HuH-7.5 (cell line): ENCODE results near the gene ELN.
"Not testable (repeated sequence)": the region's sequence is repeated elsewhere in the genome, so short reads cannot be mapped to it uniquely, and the experiment has no call there.

Source experiments
- DNase-seq: peaks from one replicate; pipeline ENCODE4 v3.0.0; 2011; ENCODE audit warnings: low spot score

ELN gene

DNA sequence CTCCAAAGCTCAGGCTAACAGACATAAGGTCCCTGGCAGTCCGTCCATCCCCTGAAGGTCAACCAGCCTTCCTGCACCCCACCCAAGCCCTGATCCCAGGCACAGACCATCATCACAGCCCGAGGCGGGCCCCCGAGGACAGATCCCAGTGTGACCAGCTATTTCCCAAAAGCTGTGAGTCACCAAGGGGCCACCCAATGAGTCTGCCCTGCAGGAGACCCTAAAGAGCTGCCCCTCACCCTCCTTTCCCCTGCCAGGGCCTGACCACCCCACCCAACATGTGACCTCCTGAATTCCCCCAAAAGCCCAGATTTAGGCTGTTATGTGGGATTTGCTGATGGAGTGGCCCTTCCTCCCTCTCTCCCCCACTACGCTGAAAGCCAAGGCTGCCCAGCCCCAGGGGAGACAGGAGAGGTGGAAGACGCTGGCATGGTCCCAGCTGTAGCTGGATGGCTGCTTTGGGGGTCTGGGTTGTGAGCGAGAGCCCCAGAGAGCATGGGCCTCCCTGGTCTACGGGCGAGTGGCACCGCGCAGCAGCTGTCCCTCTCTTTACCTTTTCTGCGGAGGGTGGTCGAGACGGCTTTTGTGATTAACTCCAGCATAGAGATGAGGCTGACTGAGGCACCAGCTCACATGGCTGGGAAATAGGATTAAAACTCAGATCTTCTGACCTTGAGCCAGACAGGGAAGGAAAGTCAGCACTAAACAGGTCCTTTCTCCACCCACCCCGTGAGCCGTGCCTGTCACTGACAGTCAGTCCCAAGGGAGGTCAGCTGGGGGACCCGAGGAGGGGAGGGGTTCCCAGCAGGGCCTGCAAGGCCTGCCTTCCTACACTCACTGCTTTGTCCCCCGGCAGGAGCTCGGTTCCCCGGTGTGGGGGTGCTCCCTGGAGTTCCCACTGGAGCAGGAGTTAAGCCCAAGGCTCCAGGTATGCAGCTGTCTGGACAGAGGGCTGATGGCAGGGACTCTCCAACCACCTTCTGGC, 16.7 kb downstream of the ELN start:
- no peak for DNase-seq

DNA sequence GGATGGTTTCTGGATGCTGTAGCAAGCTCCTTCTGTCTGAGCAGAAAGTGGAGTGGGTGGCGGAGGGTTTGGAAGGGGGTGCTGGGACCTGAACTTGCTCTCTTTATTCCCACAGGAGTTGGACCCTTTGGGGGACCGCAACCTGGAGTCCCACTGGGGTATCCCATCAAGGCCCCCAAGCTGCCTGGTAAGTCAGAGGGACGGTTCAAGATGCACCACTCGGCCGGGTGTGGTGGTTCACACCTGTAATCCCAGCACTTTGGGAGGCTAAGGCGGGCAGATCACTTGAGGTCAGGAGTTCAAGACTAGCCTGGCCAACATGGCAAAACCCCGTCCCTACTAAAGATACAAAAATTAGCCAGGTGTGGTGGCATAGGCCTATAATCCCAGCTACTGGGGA, 18.6 kb downstream of the ELN start:
- DNase-seq = not testable (repeated sequence)

- DNase-seq = no peak
These were observed 19.9 kb downstream of the ELN start for GRCh38 chr7:74047804-74048380.

DNA sequence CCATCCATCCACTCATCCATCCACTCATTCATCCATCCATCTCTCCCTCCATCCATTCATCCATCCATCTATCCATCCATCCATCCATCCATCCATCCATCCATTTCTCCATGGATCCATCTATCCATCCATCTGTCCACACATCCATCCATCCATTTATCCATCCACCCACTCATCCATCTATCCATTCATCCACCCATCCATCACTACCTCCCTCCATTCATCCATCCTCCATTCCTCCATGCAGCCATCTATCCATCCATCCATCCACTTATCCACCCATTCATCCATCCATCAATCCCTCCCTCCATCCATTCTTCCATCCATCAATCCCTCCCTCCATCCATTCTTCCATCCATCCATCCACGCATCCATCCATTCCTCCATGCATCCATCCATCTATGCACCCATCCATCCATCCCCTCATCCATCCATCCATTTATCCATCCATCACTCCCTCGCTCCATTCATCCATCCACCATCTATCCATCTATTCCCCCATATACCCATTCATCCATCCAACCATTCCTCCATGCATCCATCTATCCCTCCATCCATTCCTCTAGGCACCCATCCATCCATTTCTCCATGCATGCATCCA, 21.1 kb downstream of the ELN start:
- DNase-seq = no peak

- no peak for DNase-seq
These were observed 22.2 kb downstream of the ELN start for GRCh38 chr7:74049997-74050798.

DNA sequence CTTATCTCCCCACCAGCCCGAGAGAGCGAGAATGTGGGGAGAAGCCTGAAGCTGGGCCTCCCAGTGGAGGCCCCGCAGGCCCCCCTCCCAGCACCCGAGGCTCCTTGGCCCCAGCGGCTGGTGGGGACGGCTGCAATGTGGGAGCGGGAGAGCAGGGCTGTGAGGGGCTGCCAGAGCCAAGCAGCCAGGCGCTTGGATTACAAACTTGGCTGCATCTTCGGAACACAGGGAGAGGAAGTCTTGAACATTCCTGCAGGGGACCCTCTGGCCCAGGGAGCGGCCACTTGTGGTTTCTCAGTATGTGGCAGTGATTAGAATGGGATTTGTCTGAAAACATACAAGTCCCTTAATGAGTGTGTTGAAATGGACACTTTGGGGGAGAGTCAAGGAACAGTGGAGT, 23.2 kb downstream of the ELN start:
- no peak for DNase-seq

- DNase-seq = peak; percentile 79
These were observed 23.8 kb downstream of the ELN start for GRCh38 chr7:74051629-74052410.

- DNase-seq = no peak
These were observed 24.7 kb downstream of the ELN start for GRCh38 chr7:74052628-74053027.

DNA sequence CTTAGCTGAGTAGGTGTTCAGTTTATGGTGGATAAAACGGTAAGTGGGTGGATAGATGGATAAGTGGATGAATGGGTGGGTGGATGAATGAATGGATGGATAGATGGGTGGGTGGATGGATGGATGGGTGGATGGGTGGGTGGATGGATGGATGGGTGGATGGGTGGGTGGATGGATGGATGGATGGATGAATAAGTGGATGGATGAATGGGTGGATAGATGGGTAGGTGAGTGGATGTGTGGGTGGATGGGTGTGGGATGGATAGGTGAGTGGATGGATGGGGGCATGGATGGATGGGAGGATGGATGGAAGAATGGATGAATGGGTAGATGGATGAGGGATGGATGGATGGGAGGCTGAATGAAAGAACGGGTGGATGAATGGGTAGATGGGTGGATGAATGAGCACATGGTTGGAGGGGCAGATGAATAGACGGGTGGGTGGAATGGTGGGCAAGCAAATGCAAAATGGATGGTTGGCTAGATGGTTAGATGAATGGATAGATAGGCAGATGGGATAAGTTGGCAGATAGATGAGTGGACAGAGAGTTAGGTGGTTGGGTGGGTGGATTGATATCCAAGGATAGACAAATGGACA, 25.7 kb downstream of the ELN start:
- no peak for DNase-seq

- no peak for DNase-seq
These were observed 28.3 kb downstream of the ELN start for GRCh38 chr7:74056096-74056915.

DNA sequence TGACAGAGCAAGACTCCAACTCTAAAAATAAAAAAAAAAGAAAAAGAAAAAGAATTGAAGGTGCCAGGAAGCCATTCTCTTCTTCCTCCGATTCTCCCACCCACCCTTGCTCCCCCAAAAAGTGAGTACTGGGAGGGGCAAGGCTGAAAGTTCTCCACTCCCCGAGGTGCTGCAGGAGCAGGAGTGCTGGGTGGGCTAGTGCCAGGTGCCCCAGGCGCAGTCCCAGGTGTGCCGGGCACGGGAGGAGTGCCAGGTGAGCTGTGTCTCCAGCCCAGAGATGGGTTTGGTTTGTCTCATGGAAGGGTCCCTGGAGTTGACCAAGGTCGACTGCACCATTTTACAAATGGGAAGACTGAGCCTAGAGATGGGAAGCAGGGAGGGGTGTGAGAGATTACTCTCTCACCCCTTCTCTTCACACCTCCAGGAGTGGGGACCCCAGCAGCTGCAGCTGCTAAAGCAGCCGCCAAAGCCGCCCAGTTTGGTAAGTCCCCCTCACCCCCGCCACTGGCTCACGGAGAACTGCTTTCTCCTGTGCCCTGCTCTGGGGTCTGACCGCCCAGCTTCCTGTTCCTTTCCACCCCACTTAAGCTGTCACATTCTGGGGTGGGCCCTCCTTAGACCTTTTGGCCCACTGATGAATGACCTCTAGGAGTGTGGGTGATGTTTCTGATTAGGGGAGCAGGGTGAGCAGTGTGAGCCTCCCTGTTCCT, 29.4 kb downstream of the ELN start:
- no peak for DNase-seq

- DNase-seq = no peak
These were observed 30.0 kb downstream of the ELN start for GRCh38 chr7:74057987-74058386.

GRCh38 chr7:74058486-74058885, 30.5 kb downstream of the ELN start:
- no peak for DNase-seq

GRCh38 chr7:74059037-74059436, 31.1 kb downstream of the ELN start:
- DNase-seq = no peak

GRCh38 chr7:74059681-74060588, 32.0 kb downstream of the ELN start:
- DNase-seq = no peak

GRCh38 chr7:74061840-74062539, 34.0 kb downstream of the ELN start:
- peak; percentile 67 for DNase-seq

DNA sequence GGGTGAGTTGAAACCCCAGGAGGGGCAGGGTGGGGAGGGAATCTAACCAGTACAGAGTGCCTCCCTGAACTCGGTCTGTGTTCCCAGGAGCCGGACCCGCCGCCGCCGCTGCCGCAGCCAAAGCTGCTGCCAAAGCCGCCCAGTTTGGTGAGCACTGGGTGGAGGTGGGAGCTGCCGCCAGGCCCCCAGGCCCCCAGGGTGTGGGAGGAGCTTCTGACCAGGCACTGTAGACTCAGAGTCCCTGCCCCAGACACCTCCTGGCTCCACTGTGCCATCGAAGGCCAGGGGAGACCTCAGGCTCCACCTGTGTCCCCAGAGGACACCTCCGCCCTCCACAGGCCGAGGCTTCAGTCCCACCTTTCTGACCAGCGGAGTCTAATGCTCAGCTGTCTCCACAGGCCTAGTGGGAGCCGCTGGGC, 35.3 kb downstream of the ELN start:
- no peak for DNase-seq

DNA sequence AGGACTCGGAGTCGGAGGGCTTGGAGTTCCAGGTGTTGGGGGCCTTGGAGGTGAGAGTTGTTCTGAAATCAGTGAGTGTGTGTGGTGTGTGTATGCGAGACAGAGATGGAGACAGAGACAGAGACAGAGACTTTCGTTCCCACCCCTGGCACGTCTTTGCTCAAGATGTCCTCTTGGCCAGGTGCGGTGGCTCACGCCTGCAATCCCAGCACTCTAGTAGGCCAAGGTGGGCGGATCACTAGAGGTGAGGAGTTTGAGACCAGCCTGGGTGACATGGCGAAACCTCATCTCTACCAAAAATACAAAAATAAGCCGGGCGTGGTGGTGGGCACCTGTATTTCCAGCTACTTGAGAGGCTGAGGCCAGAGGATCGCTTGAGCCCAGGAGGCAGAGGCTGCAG, 35.7 kb downstream of the ELN start:
- DNase-seq = no peak
